Ovary (tissue), 9 donors: ENCODE data around the gene NLRC5. TPM values are rescaled to one million over a fixed set of nuclear protein-coding genes. Genes with fewer than 3 reads are reported as not detected.

ENCODE experiments used
- DNase-seq, 5 donors: peaks; one replicate each; pipeline ENCODE4 v3.0.0-alpha.2; 2019 to 2020
- H3K27ac ChIP-seq, 2 donors: fragments of 200-600 bp; one replicate each; pipeline versions ENCODE4 v1.5.1 to v1.8.0; 2019 to 2022
- H3K27me3 ChIP-seq: fragments of 200-600 bp; one replicate; pipeline ENCODE4 v1.8.0; 2022
- H3K36me3 ChIP-seq: fragments of 200-600 bp; sonication (generic); one replicate; pipeline ENCODE4 v1.5.1; 2019
- H3K4me1 ChIP-seq: one replicate; pipeline ENCODE4 v1.8.1; 2013; ENCODE audit warnings: mild to moderate bottlenecking, moderate library complexity; ENCODE audit not compliant: insufficient read depth
- H3K4me3 ChIP-seq: fragments of 200-600 bp; sonication (generic); one replicate; pipeline ENCODE4 v1.5.1; 2017
- H3K9me3 ChIP-seq, 2 donors: fragments of 200-600 bp in 1 of 2; sonication (generic) in 1 of 2; one replicate each; pipeline versions ENCODE4 v1.5.1 to v1.8.1; 2013 to 2019; ENCODE audit warnings: mild to moderate bottlenecking in 1 of 2, moderate library complexity in 1 of 2
- CTCF ChIP-seq, 3 donors: fragments of 450-650 bp in 2 of 3; fragments of 200-600 bp in 1 of 3; IDR thresholded peaks; one replicate each; pipeline versions ENCODE4 v1.5.1 to v1.8.0; 2016 to 2022; ENCODE audit warnings: antibody characterized with exemption in 3 of 3, mild to moderate bottlenecking in 1 of 3
- EP300 ChIP-seq: sonication (generic); formaldehyde crosslinking; IDR thresholded peaks from one replicate; pipeline ENCODE4 v1.6.1; 2017; ENCODE audit warnings: antibody characterized with exemption
- POLR2A ChIP-seq: fragments of 450-650 bp; IDR thresholded peaks from one replicate; pipeline ENCODE4 v1.6.1; 2017; ENCODE audit warnings: antibody characterized with exemption, mild to moderate bottlenecking, moderate library complexity
- WGBS, 3 donors: extraction: QIAGEN DNeasy Blood & Tissue Kit in 1 of 3; methylation state at CpG; one replicate each; pipeline versions ENCODE4 v1.1.5 to v1.1.7; 2013 to 2017; 5-methylcytosine and 5-hydroxymethylcytosine counted together
- intact Hi-C, 4 donors: fragments of 100-400 bp; cut with DNase I; formaldehyde crosslinking; loops; one replicate each; pipeline versions ENCODE4 v1.11.0 to v1.15.1; 2022 to 2023
- polyA plus RNA-seq, 2 donors: library from polyadenylated mRNA; stranded (reverse); fragments of 200-250 nt in 1 of 2; fragments of 350-450 nt in 1 of 2; fragmentation: Illumina TruSeq in 1 of 2; extraction: RNeasy Lipid Tissue Mini Kit (QIAGEN cat#74804) in 1 of 2; gene quantifications; one replicate each; pipeline ENCODE4 v1.2.3, GENCODE V29; 2013 to 2014
- total RNA-seq, 7 donors: library from RNA; depleted of rRNA in 2 of 7; stranded (reverse); fragments of >200 nt in 2 of 7; fragmentation: NEBNext Ultra II Directional in 3 of 7; extraction: Animal tissue kit (Norgen Biotek cat#: 25700) in 3 of 7; gene quantifications; one replicate each; pipeline versions ENCODE4 v1.1.0 to v1.2.4, GENCODE V29; 2016 to 2023
- donor health status: DM: no; HTN: no; CAD: no; lungs with moderate emphysema.
- donor health status: DM: no; HTN: no; CAD: no.
- donor health status: Bipolar disorder and iron deficiency.
- donor health status: DM: yes; HTN: yes; CAD: no.
- donor health status: DM: no; HTN: no; CAD: no.
- donor health status: DM: yes; HTN: yes; CAD: no.

The NLRC5 gene
- total and polyA plus RNA-seq, 9 donors: 6.0 to 29.9 (median 14.7) TPM

GRCh38 chr16:57123216-57123973 is 134.0 kb downstream of the NLRC5 start:
- no peaks in the 10 kb centered on the region for H3K36me3 ChIP-seq
- no peaks in the 10 kb centered on the region for H3K4me1 ChIP-seq
- 73 to 81% (median 74%) methylated on average over 7 of the region's 7 CpGs for WGBS, 3 donors

GRCh38 chr16:57123974-57124674 is 134.8 kb downstream of the NLRC5 start:
- Histone ChIP-seq H3K27ac (no peak overlapping the region), H3K36me3 (no peaks in the 10 kb centered on the region), H3K4me1 (no peaks in the 10 kb centered on the region), H3K4me3 (no peak overlapping the region), H3K27me3 (no peaks in the 10 kb centered on the region), H3K9me3 (no peaks in the 10 kb centered on the region)
- intact Hi-C loops: no loop called here
- TF ChIP-seq POLR2A (no peak), EP300 (no peak), CTCF (IDR thresholded peaks at IDR 0.05) (no peak)
- WGBS, 3 donors: 78 to 83% (median 79%) methylated on average over 11 of the region's 11 CpGs
- no peak for DNase-seq

More at GRCh38 chr16:57123216-57123973, 134.0 kb downstream of the NLRC5 start:
- no peak for DNase-seq
- Histone ChIP-seq H3K4me3 (no peak overlapping the region), H3K9me3 (no peaks in the 10 kb centered on the region), H3K27me3 (no peaks in the 10 kb centered on the region), H3K27ac (no peak overlapping the region)
- intact Hi-C loops: no loop called here
- TF ChIP-seq EP300: no peak
- TF ChIP-seq POLR2A: no peak
- no peak for TF ChIP-seq CTCF (IDR thresholded peaks at IDR 0.05)

GRCh38 chr16:57125376-57125775 is 136.0 kb downstream of the NLRC5 start:
- Histone ChIP-seq H3K4me1 (no peaks in the 10 kb centered on the region), H3K36me3 (no peaks in the 10 kb centered on the region), H3K27me3 (no peaks in the 10 kb centered on the region), H3K9me3 (no peaks in the 10 kb centered on the region), H3K4me3 (no peak overlapping the region), H3K27ac (no peak overlapping the region)
- TF ChIP-seq CTCF (IDR thresholded peaks at IDR 0.05): no peak
- TF ChIP-seq POLR2A: no peak
- no peak for TF ChIP-seq EP300
- intact Hi-C loops: no loop called here
- DNase-seq: no peak
- WGBS, 3 donors: 95 to 99% (median 98%) methylated on average over 4 of the region's 4 CpGs

- Histone ChIP-seq H3K27me3 (no peaks in the 10 kb centered on the region), H3K9me3 (no peaks in the 10 kb centered on the region), H3K36me3 (no peaks in the 10 kb centered on the region), H3K27ac (no peak overlapping the region), H3K4me3 (no peak overlapping the region), H3K4me1 (no peaks in the 10 kb centered on the region)
- DNase-seq: no peak
- no peak for TF ChIP-seq CTCF (IDR thresholded peaks at IDR 0.05)
- TF ChIP-seq EP300: no peak
- no peak for TF ChIP-seq POLR2A
- WGBS, 3 donors: 96 to 98% (median 97%) methylated on average over 4 of the region's 4 CpGs
- intact Hi-C loops: no loop called here
These were observed 136.6 kb downstream of the NLRC5 start for GRCh38 chr16:57125969-57126368.
